WTC11 (cell line): ENCODE data around the gene CRLF1.

Source experiments
- NFYB ChIP-seq: sonication (generic); formaldehyde crosslinking; conservative IDR thresholded peaks from 2 replicates; pipeline ENCODE4 v1.8.0; 2022; ENCODE audit warnings: low read depth, missing genetic modification reagents
- TF ChIP-seq, protein P1 (sequence below): fragments of 200-600 bp; IDR thresholded peaks from 2 replicates; pipeline ENCODE4 v1.8.0; 2022; ENCODE audit warnings: antibody characterized with exemption
- TF ChIP-seq, protein P2 (sequence below): sonication (generic); formaldehyde crosslinking; IDR thresholded peaks from 2 replicates; pipeline ENCODE4 v1.8.1; 2023; ENCODE audit warnings: mild to moderate bottlenecking, missing genetic modification reagents, moderate library complexity
- TF ChIP-seq, protein P3 (sequence below): sonication (generic); formaldehyde crosslinking; IDR thresholded peaks from 2 replicates; pipeline ENCODE4 v1.8.0; 2022; ENCODE audit warnings: mild to moderate bottlenecking, missing genetic modification reagents
- TF ChIP-seq, protein P4 (sequence below): fragments of 250-450 bp; sonication (Bioruptor Pico); IDR thresholded peaks from 2 replicates; pipeline ENCODE4 v2.1.2; 2022; ENCODE audit warnings: mild to moderate bottlenecking, moderate library complexity
- TF ChIP-seq, protein P5 (sequence below): sonication (generic); formaldehyde crosslinking; IDR thresholded peaks from 2 replicates; pipeline ENCODE4 v1.8.0; 2022; ENCODE audit warnings: mild to moderate bottlenecking, missing genetic modification reagents
- TF ChIP-seq, protein P6 (sequence below): sonication (generic); formaldehyde crosslinking; IDR thresholded peaks from 2 replicates; pipeline ENCODE4 v1.8.1; 2022; ENCODE audit warnings: missing genetic modification reagents, borderline replicate concordance

DNA sequence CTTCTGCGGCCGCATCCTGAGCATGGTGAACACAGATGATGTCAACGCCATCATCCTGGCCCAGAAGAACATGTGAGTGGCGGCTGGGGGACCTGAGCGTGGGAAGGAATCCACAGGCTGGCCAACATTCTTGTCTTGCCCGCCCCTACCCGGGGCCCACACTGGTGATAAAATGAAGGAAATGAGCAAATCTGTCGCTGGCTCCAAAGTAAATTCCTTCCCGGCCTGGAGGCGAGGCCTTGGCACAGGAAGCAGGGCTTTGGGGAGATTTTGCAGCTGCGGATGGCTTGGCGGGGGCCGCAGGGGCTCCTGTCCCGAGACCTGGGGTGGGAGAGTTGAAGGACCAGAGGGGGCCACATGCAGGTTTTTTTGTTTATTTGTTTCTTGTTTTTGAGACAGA, 44.5 kb downstream of the CRLF1 start:
- TF ChIP-seq, protein P1, sequence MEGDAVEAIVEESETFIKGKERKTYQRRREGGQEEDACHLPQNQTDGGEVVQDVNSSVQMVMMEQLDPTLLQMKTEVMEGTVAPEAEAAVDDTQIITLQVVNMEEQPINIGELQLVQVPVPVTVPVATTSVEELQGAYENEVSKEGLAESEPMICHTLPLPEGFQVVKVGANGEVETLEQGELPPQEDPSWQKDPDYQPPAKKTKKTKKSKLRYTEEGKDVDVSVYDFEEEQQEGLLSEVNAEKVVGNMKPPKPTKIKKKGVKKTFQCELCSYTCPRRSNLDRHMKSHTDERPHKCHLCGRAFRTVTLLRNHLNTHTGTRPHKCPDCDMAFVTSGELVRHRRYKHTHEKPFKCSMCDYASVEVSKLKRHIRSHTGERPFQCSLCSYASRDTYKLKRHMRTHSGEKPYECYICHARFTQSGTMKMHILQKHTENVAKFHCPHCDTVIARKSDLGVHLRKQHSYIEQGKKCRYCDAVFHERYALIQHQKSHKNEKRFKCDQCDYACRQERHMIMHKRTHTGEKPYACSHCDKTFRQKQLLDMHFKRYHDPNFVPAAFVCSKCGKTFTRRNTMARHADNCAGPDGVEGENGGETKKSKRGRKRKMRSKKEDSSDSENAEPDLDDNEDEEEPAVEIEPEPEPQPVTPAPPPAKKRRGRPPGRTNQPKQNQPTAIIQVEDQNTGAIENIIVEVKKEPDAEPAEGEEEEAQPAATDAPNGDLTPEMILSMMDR = no peak
- TF ChIP-seq, protein P2, sequence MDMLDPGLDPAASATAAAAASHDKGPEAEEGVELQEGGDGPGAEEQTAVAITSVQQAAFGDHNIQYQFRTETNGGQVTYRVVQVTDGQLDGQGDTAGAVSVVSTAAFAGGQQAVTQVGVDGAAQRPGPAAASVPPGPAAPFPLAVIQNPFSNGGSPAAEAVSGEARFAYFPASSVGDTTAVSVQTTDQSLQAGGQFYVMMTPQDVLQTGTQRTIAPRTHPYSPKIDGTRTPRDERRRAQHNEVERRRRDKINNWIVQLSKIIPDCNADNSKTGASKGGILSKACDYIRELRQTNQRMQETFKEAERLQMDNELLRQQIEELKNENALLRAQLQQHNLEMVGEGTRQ (CRISPR knock-in tag) = no peak
- TF ChIP-seq, protein P3, sequence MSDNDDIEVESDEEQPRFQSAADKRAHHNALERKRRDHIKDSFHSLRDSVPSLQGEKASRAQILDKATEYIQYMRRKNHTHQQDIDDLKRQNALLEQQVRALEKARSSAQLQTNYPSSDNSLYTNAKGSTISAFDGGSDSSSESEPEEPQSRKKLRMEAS = no peak
- TF ChIP-seq NFYB (CRISPR knock-in tag) = no peak
- TF ChIP-seq, protein P4, sequence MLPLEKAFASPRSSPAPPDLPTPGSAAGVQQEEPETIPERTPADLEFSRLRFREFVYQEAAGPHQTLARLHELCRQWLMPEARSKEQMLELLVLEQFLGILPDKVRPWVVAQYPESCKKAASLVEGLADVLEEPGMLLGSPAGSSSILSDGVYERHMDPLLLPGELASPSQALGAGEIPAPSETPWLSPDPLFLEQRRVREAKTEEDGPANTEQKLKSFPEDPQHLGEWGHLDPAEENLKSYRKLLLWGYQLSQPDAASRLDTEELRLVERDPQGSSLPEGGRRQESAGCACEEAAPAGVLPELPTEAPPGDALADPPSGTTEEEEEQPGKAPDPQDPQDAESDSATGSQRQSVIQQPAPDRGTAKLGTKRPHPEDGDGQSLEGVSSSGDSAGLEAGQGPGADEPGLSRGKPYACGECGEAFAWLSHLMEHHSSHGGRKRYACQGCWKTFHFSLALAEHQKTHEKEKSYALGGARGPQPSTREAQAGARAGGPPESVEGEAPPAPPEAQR (CRISPR knock-in tag) = no peak
- TF ChIP-seq, protein P5, sequence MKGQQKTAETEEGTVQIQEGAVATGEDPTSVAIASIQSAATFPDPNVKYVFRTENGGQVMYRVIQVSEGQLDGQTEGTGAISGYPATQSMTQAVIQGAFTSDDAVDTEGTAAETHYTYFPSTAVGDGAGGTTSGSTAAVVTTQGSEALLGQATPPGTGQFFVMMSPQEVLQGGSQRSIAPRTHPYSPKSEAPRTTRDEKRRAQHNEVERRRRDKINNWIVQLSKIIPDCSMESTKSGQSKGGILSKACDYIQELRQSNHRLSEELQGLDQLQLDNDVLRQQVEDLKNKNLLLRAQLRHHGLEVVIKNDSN (CRISPR knock-in tag) = no peak
- TF ChIP-seq, protein P6, sequence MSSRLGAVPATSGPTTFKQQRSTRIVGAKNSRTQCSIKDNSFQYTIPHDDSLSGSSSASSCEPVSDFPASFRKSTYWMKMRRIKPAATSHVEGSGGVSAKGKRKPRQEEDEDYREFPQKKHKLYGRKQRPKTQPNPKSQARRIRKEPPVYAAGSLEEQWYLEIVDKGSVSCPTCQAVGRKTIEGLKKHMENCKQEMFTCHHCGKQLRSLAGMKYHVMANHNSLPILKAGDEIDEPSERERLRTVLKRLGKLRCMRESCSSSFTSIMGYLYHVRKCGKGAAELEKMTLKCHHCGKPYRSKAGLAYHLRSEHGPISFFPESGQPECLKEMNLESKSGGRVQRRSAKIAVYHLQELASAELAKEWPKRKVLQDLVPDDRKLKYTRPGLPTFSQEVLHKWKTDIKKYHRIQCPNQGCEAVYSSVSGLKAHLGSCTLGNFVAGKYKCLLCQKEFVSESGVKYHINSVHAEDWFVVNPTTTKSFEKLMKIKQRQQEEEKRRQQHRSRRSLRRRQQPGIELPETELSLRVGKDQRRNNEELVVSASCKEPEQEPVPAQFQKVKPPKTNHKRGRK (CRISPR knock-in tag) = no peak
